IMR-90 (cell line): ENCODE measurements around the gene USP6NL. TPM values are rescaled to one million over a fixed set of nuclear protein-coding genes. Genes with fewer than 3 reads are reported as not detected.

ENCODE experiments used
- ATAC-seq: fragments of 200-7000 bp; cut with Tn5 transposase; 2 replicates; pipeline ENCODE4 v1.9.1; 2020; ENCODE audit warnings: low read depth, mild to moderate bottlenecking, moderate library complexity
- BruUV-seq: library from RNA; stranded (reverse); fragments of 400-500 nt; replicated peaks from 2 replicates; lab custom pipeline; 2021; lab: Mats Ljungman, UMichigan
- CTCF ChIA-PET: fragments of 300-600 bp; formaldehyde crosslinking; extraction: SDS; loops from one replicate; lab custom pipeline; 2021; ENCODE audit warnings: antibody characterized with exemption; lab: Yijun Ruan, JAX
- POLR2A ChIA-PET: fragments of 300-600 bp; sonication (Branson Sonifier 250); formaldehyde crosslinking; loops from one replicate; lab custom pipeline; 2022; ENCODE audit warnings: antibody characterized with exemption; ENCODE audit not compliant: unreplicated experiment; lab: Charles Lee
- DNase-seq: peaks from one replicate; pipeline ENCODE4 v3.0.0; 2013
- H2AFZ ChIP-seq: replicated peaks from 2 replicates; pipeline ENCODE3; 2013; ENCODE audit warnings: low read length, mild to moderate bottlenecking; ENCODE audit not compliant: poor library complexity
- H2AK5ac ChIP-seq: 2 replicates; pipeline ENCODE4 v1.6.1; 2013; ENCODE audit warnings: low read depth, low read length, inconsistent platforms
- H2AK9ac ChIP-seq: replicated peaks from 2 replicates; pipeline ENCODE3; 2013; ENCODE audit warnings: mild to moderate bottlenecking, low read depth, low read length, moderate library complexity; ENCODE audit not compliant: poor library complexity
- H2BK120ac ChIP-seq: 2 replicates; pipeline ENCODE4 v1.6.1; 2013; ENCODE audit warnings: low read depth, low read length, inconsistent platforms
- H2BK15ac ChIP-seq: 3 replicates; pipeline ENCODE4 v1.6.1; 2013; ENCODE audit warnings: low read depth, low read length, inconsistent platforms
- H2BK20ac ChIP-seq: 2 replicates; pipeline ENCODE4 v1.6.1; 2013; ENCODE audit warnings: low read depth, mild to moderate bottlenecking, inconsistent platforms, low read length, moderate library complexity
- H2BK5ac ChIP-seq: 2 replicates; pipeline ENCODE4 v1.6.1; 2013; ENCODE audit warnings: mild to moderate bottlenecking, low read depth, low read length, inconsistent platforms; ENCODE audit not compliant: poor library complexity, severe bottlenecking
- H3K14ac ChIP-seq: replicated peaks from 2 replicates; pipeline ENCODE4 v1.6.1; 2013; ENCODE audit warnings: low read depth, low read length, inconsistent platforms
- H3K18ac ChIP-seq: 2 replicates; pipeline ENCODE4 v1.6.1; 2013; ENCODE audit warnings: low read depth, low read length, control low read depth
- H3K23ac ChIP-seq: 2 replicates; pipeline ENCODE4 v1.6.1; 2013; ENCODE audit warnings: low read depth, low read length, inconsistent platforms
- H3K27ac ChIP-seq: 2 replicates; pipeline ENCODE4 v1.5.1; 2013; ENCODE audit warnings: mild to moderate bottlenecking, control low read depth, low read length; ENCODE audit not compliant: insufficient read depth
- H3K27me3 ChIP-seq: 2 replicates; pipeline ENCODE4 v1.6.1; 2013; ENCODE audit warnings: low read length; ENCODE audit not compliant: control insufficient read depth, insufficient read depth
- H3K36me3 ChIP-seq: 2 replicates; pipeline ENCODE4 v1.6.1; 2013; ENCODE audit warnings: low read length, mixed read lengths; ENCODE audit not compliant: control insufficient read depth, insufficient read depth
- H3K4ac ChIP-seq: 2 replicates; pipeline ENCODE4 v1.6.1; 2013; ENCODE audit warnings: low read depth, low read length, inconsistent platforms
- H3K4me1 ChIP-seq: 2 replicates; pipeline ENCODE4 v1.6.1; 2013; ENCODE audit warnings: low read length, mixed read lengths; ENCODE audit not compliant: control insufficient read depth, insufficient read depth
- H3K4me2 ChIP-seq: 2 replicates; pipeline ENCODE4 v1.6.1; 2013; ENCODE audit warnings: low read depth, mild to moderate bottlenecking, control low read depth, low read length, moderate library complexity
- H3K4me3 ChIP-seq: 2 replicates; pipeline ENCODE4 v1.5.1; 2013; ENCODE audit warnings: low read depth, mild to moderate bottlenecking, control low read depth, low read length, moderate library complexity; ENCODE audit not compliant: insufficient read depth
- H3K56ac ChIP-seq: 2 replicates; pipeline ENCODE4 v1.6.1; 2013; ENCODE audit warnings: low read length, inconsistent platforms; ENCODE audit not compliant: insufficient read depth; ENCODE audit errors: extremely low read depth
- H3K79me1 ChIP-seq, 2 experiments: 2 replicates each; pipeline ENCODE4 v1.6.1; 2013; ENCODE audit warnings: low read length in 2 of 2, inconsistent platforms in 1 of 2, low read depth in 1 of 2
- H3K9ac ChIP-seq: 2 replicates; pipeline ENCODE4 v1.6.1; 2013; ENCODE audit warnings: low read depth, low read length, control low read depth
- H3K9me1 ChIP-seq: 2 replicates; pipeline ENCODE4 v1.6.1; 2013; ENCODE audit warnings: low read length, inconsistent platforms; ENCODE audit not compliant: insufficient read depth
- H3K9me3 ChIP-seq: 2 replicates; pipeline ENCODE4 v1.6.1; 2013; ENCODE audit warnings: low read length; ENCODE audit not compliant: control insufficient read depth, insufficient read depth
- H4K20me1 ChIP-seq: 2 replicates; pipeline ENCODE4 v1.6.1; 2013; ENCODE audit warnings: low read length, inconsistent platforms; ENCODE audit not compliant: insufficient read depth
- H4K5ac ChIP-seq: 2 replicates; pipeline ENCODE4 v1.6.1; 2013; ENCODE audit warnings: mild to moderate bottlenecking, low read depth, low read length, control low read depth
- H4K8ac ChIP-seq, 2 experiments: 2 replicates each; pipeline ENCODE4 v1.6.1; 2013; ENCODE audit warnings: low read depth in 2 of 2, low read length in 2 of 2, control low read depth in 1 of 2, inconsistent platforms in 1 of 2
- H4K91ac ChIP-seq: 2 replicates; pipeline ENCODE4 v1.6.1; 2013; ENCODE audit warnings: low read depth, low read length, inconsistent platforms; ENCODE audit not compliant: insufficient read depth
- BHLHE40 ChIP-seq: fragments of 150-350 bp; IDR thresholded peaks from 2 replicates; pipeline ENCODE4 v1.6.1; 2016; ENCODE audit warnings: mild to moderate bottlenecking, low read depth, low read length
- CEBPB ChIP-seq: IDR thresholded peaks from 2 replicates; pipeline ENCODE4 v1.6.1; 2012; ENCODE audit warnings: low read depth, low read length, improper control_type of control experiment
- ELK1 ChIP-seq: fragments of 150-350 bp; IDR thresholded peaks from 2 replicates; pipeline ENCODE4 v1.6.1; 2016; ENCODE audit warnings: low read depth, mild to moderate bottlenecking, low read length, moderate library complexity, borderline replicate concordance
- MAFK ChIP-seq: IDR thresholded peaks from 2 replicates; pipeline ENCODE4 v1.6.1; 2012; ENCODE audit warnings: low read depth, low read length, improper control_type of control experiment
- MXI1 ChIP-seq: IDR thresholded peaks from 2 replicates; pipeline ENCODE4 v1.6.1; 2012; ENCODE audit warnings: low read depth, mild to moderate bottlenecking, low read length, moderate library complexity, borderline replicate concordance
- NFE2L2 ChIP-seq: fragments of 150-350 bp; IDR thresholded peaks from 2 replicates; pipeline ENCODE4 v1.6.1; 2016; ENCODE audit warnings: low read depth, mild to moderate bottlenecking, low read length
- POLR2A ChIP-seq: IDR thresholded peaks from 2 replicates; pipeline ENCODE4 v1.6.1; 2012; ENCODE audit warnings: mild to moderate bottlenecking, low read depth, low read length
- RAD21 ChIP-seq: IDR thresholded peaks from 2 replicates; pipeline ENCODE4 v1.6.1; 2012; ENCODE audit warnings: low read length, improper control_type of control experiment
- SMC3 ChIP-seq: fragments of 150-350 bp; IDR thresholded peaks from 2 replicates; pipeline ENCODE4 v1.6.1; 2016; ENCODE audit warnings: low read depth, mild to moderate bottlenecking, antibody characterized with exemption, low read length, moderate library complexity
- WGBS, 2 experiments: methylation state at CpG; one replicate each; pipeline versions ENCODE4 v1.1.5 to v1.1.7; 2013; ENCODE audit warnings: missing lambda C conversion rate in 2 of 2; ENCODE audit not compliant: insufficient read length in 1 of 2; ENCODE audit errors: extremely low coverage in 2 of 2; 5-methylcytosine and 5-hydroxymethylcytosine counted together
- dilution Hi-C: fragments of 300-500 bp; cut with HindIII; formaldehyde crosslinking; loops from one replicate; pipeline ENCODE4 v1.14.3; 2018; ENCODE audit warnings: low sequenced_read_pairs; ENCODE audit not compliant: unreplicated experiment
- in situ Hi-C: fragments of 300-500 bp; cut with MboI; formaldehyde crosslinking; loops from 3 replicates; pipeline ENCODE4 v1.14.3; 2019; ENCODE audit warnings: low sequenced_read_pairs, inconsistent platforms, mixed read lengths
- intact Hi-C: fragments of 100-400 bp; cut with micrococcal nuclease; formaldehyde crosslinking; loops from 2 replicates; pipeline ENCODE4 v1.10.0; 2022
- polyA plus RNA-seq, 3 experiments: library from polyadenylated mRNA; depleted of rRNA; stranded (reverse); fragments of >200 nt; gene quantifications; 2 replicates each; pipeline ENCODE4 v1.2.3, GENCODE V29; 2012; ENCODE audit warnings: low replicate concordance in 1 of 3
- total RNA-seq: library from RNA; depleted of rRNA; stranded (reverse); fragments of >200 nt; gene quantifications from 2 replicates; pipeline ENCODE4 v1.2.3, GENCODE V29; 2012

The USP6NL gene
- total and polyA plus RNA-seq, 2 of the 4 experiments (the other 2 are of a cell fraction), result 7.8 to 9.1 TPM

- CTCF ChIA-PET, result no interaction called here
These were observed 202.1 kb downstream of the USP6NL start for GRCh38 chr10:11409357-11409756.

More at GRCh38 chr10:11409357-11409756, 202.1 kb downstream of the USP6NL start:
- no peak overlapping the region for H3K27ac ChIP-seq
- in situ Hi-C loops (no loop called here), dilution Hi-C loops (no loop called here), intact Hi-C loops (no loop called here)
- H4K20me1 ChIP-seq, result no peaks in the 10 kb centered on the region
- H2AK5ac ChIP-seq, result no peak overlapping the region
- H3K23ac ChIP-seq, result no peak overlapping the region
- H2BK120ac ChIP-seq, result no peak overlapping the region
- no peak for TF ChIP-seq CEBPB
- TF ChIP-seq BHLHE40, result no peak
- no peak for TF ChIP-seq MXI1
- TF ChIP-seq MAFK, result no peak
- TF ChIP-seq RAD21, result no peak
- no peak for TF ChIP-seq NFE2L2
- no peak for TF ChIP-seq POLR2A
- no peak for TF ChIP-seq SMC3
- TF ChIP-seq ELK1, result no peak
- H4K91ac ChIP-seq, result no peak overlapping the region
- no peaks in the 10 kb centered on the region for H3K4me1 ChIP-seq
- no peak for DNase-seq
- no peaks in the 10 kb centered on the region for H3K9me3 ChIP-seq
- no peaks in the 10 kb centered on the region for H3K36me3 ChIP-seq
- H2BK20ac ChIP-seq, result no peak overlapping the region
- H3K79me1 ChIP-seq, result no peaks in the 10 kb centered on the region
- no peak overlapping the region for H2BK15ac ChIP-seq
- no peak overlapping the region for H2BK5ac ChIP-seq
- POLR2A ChIA-PET, result no interaction called here
- no peak overlapping the region for H4K8ac ChIP-seq
- H3K4ac ChIP-seq, result no peak overlapping the region
- no peak overlapping the region for H3K14ac ChIP-seq
- ATAC-seq, result no peak
- BruUV-seq, result no TSS peak
- H3K18ac ChIP-seq, result no peak overlapping the region
- WGBS, 2 experiments, result no CpG with 5 or more reads among the region's 11 CpGs
- H2AK9ac ChIP-seq, result no peak overlapping the region
- no peaks in the 10 kb centered on the region; the same call in 1 of the 2 replicates for H3K27me3 ChIP-seq
- H3K9me1 ChIP-seq, result no peaks in the 10 kb centered on the region
- H3K9ac ChIP-seq, result no peak overlapping the region
- no peak overlapping the region for H3K4me2 ChIP-seq
- H3K56ac ChIP-seq, result no peak overlapping the region
- H4K5ac ChIP-seq, result no peak overlapping the region
- no peak overlapping the region for H2AFZ ChIP-seq
- H3K4me3 ChIP-seq, result no peak overlapping the region
